HEK293 (cell line): ENCODE data around the gene GTPBP3.

Experiments
- CTCF ChIA-PET: fragments of 350-600 bp; formaldehyde crosslinking; extraction: SDS; loops from one replicate; lab custom pipeline; 2021; ENCODE audit warnings: antibody characterized with exemption; lab: Yijun Ruan, JAX
- POLR2A ChIA-PET: fragments of 300-600 bp; formaldehyde crosslinking; extraction: SDS; loops from one replicate; lab custom pipeline; 2020; ENCODE audit warnings: antibody characterized with exemption, inconsistent platforms; lab: Yijun Ruan, JAX
- H3K27ac ChIP-seq: fragments of 200-500 bp; sonication (Bioruptor generic); 2 replicates; pipeline ENCODE4 v1.5.1; 2014; ENCODE audit warnings: low read depth, low read length, control low read depth, inconsistent platforms; ENCODE audit errors: extremely low read depth
- H3K36me3 ChIP-seq, 2 experiments: fragments of 200-500 bp in 1 of 2; sonication (Bioruptor generic) in 1 of 2; 1 replicate in 1 of 2; 2 replicates in 1 of 2; pipeline ENCODE4 v1.5.1; 2014 to 2017; ENCODE audit warnings: inconsistent platforms in 2 of 2, low read length in 2 of 2; ENCODE audit not compliant: control insufficient read depth in 2 of 2, insufficient read depth in 1 of 2
- H3K4me1 ChIP-seq: fragments of 200-500 bp; sonication (Bioruptor generic); 2 replicates; pipeline ENCODE4 v1.5.1; 2014; ENCODE audit warnings: mild to moderate bottlenecking, low read length, inconsistent platforms; ENCODE audit not compliant: control insufficient read depth, insufficient read depth
- H3K4me3 ChIP-seq: 2 replicates; pipeline ENCODE4 v1.5.1; 2011; ENCODE audit warnings: low read depth, mild to moderate bottlenecking, control low read depth, low read length, moderate library complexity
- H3K9me3 ChIP-seq: fragments of 200-500 bp; sonication (Bioruptor generic); 2 replicates; pipeline ENCODE4 v1.5.1; 2014; ENCODE audit warnings: low read depth, low read length, inconsistent platforms; ENCODE audit not compliant: control insufficient read depth, insufficient read depth
- ATF2 ChIP-seq: fragments of 450-650 bp; formaldehyde crosslinking; IDR thresholded peaks from 2 replicates; pipeline ENCODE4 v1.5.1; 2016; ENCODE audit warnings: missing biosample characterization, missing genetic modification characterization, low read depth
- EGR2 ChIP-seq: fragments of 450-650 bp; formaldehyde crosslinking; IDR thresholded peaks from 2 replicates; pipeline ENCODE4 v1.5.1; 2016; ENCODE audit warnings: low read depth, missing biosample characterization, missing genetic modification characterization
- GLIS2 ChIP-seq: fragments of 450-650 bp; formaldehyde crosslinking; IDR thresholded peaks from 2 replicates; pipeline ENCODE4 v1.5.1; 2016; ENCODE audit warnings: missing biosample characterization, missing genetic modification characterization
- KLF9 ChIP-seq: fragments of 450-650 bp; formaldehyde crosslinking; IDR thresholded peaks from 2 replicates; pipeline ENCODE4 v1.5.1; 2016; ENCODE audit warnings: missing biosample characterization, missing genetic modification characterization, low read depth
- SALL2 ChIP-seq: fragments of 450-650 bp; formaldehyde crosslinking; IDR thresholded peaks from 2 replicates; pipeline ENCODE4 v1.5.0; 2017; ENCODE audit warnings: missing biosample characterization, mild to moderate bottlenecking, missing genetic modification characterization, borderline replicate concordance
- TCF7L2 ChIP-seq: IDR thresholded peaks from 2 replicates; pipeline ENCODE4 v1.6.1; 2011; ENCODE audit warnings: low read depth, mild to moderate bottlenecking, inconsistent platforms, low read length, moderate library complexity, borderline replicate concordance
- TSHZ1 ChIP-seq: fragments of 450-650 bp; formaldehyde crosslinking; IDR thresholded peaks from 2 replicates; pipeline ENCODE4 v1.5.1; 2016; ENCODE audit warnings: missing biosample characterization, missing genetic modification characterization, borderline replicate concordance
- ZBTB21 ChIP-seq: fragments of 450-650 bp; formaldehyde crosslinking; IDR thresholded peaks from 2 replicates; pipeline ENCODE4 v1.5.1; 2017; ENCODE audit warnings: missing biosample characterization, missing genetic modification characterization
- ZBTB49 ChIP-seq: fragments of 450-650 bp; formaldehyde crosslinking; IDR thresholded peaks from 2 replicates; pipeline ENCODE4 v1.5.1; 2016; ENCODE audit warnings: missing biosample characterization, missing genetic modification characterization, low read depth
- ZBTB8A ChIP-seq: fragments of 450-650 bp; formaldehyde crosslinking; IDR thresholded peaks from 2 replicates; pipeline ENCODE4 v1.5.1; 2016; ENCODE audit warnings: missing biosample characterization, missing genetic modification characterization
- ZFP37 ChIP-seq: fragments of 450-650 bp; formaldehyde crosslinking; IDR thresholded peaks from 2 replicates; pipeline ENCODE4 v1.5.1; 2016; ENCODE audit warnings: missing biosample characterization, missing genetic modification characterization
- ZNF132 ChIP-seq: fragments of 450-650 bp; formaldehyde crosslinking; IDR thresholded peaks from 2 replicates; pipeline ENCODE4 v1.5.1; 2017; ENCODE audit warnings: missing biosample characterization, missing genetic modification characterization, borderline replicate concordance
- ZNF335 ChIP-seq: fragments of 450-650 bp; formaldehyde crosslinking; conservative IDR thresholded peaks from 2 replicates; pipeline ENCODE4 v1.5.1; 2016; ENCODE audit warnings: missing biosample characterization, missing genetic modification characterization
- ZNF404 ChIP-seq: fragments of 450-650 bp; formaldehyde crosslinking; IDR thresholded peaks from 2 replicates; pipeline ENCODE4 v1.5.1; 2017; ENCODE audit warnings: missing biosample characterization, missing genetic modification characterization
- ZNF426 ChIP-seq: fragments of 450-650 bp; formaldehyde crosslinking; IDR thresholded peaks from 2 replicates; pipeline ENCODE4 v1.5.1; 2017; ENCODE audit warnings: missing biosample characterization, missing genetic modification characterization, mild to moderate bottlenecking, inconsistent platforms, moderate library complexity
- ZNF529 ChIP-seq: fragments of 450-650 bp; formaldehyde crosslinking; IDR thresholded peaks from 2 replicates; pipeline ENCODE4 v1.5.1; 2017; ENCODE audit warnings: missing genetic modification characterization, missing biosample characterization; ENCODE audit not compliant: insufficient replicate concordance
- ZNF555 ChIP-seq: fragments of 450-650 bp; formaldehyde crosslinking; conservative IDR thresholded peaks from 2 replicates; pipeline ENCODE4 v1.5.1; 2017; ENCODE audit warnings: missing biosample characterization, mild to moderate bottlenecking, missing genetic modification characterization, inconsistent platforms
- ZNF623 ChIP-seq: fragments of 450-650 bp; formaldehyde crosslinking; IDR thresholded peaks from 2 replicates; pipeline ENCODE4 v1.5.1; 2016; ENCODE audit warnings: missing biosample characterization, missing genetic modification characterization
- ZNF654 ChIP-seq: fragments of 450-650 bp; formaldehyde crosslinking; IDR thresholded peaks from 2 replicates; pipeline ENCODE4 v1.5.1; 2016; ENCODE audit warnings: low read depth, missing biosample characterization, missing genetic modification characterization
- ZNF701 ChIP-seq: fragments of 450-650 bp; formaldehyde crosslinking; IDR thresholded peaks from 2 replicates; pipeline ENCODE4 v1.5.1; 2016; ENCODE audit warnings: missing biosample characterization, missing genetic modification characterization
- ZNF707 ChIP-seq: fragments of 450-650 bp; formaldehyde crosslinking; IDR thresholded peaks from 2 replicates; pipeline ENCODE4 v1.5.1; 2016; ENCODE audit warnings: missing biosample characterization, missing genetic modification characterization
- ZNF830 ChIP-seq: fragments of 450-650 bp; IDR thresholded peaks from 2 replicates; pipeline ENCODE4 v1.5.0; 2018; ENCODE audit warnings: missing biosample characterization, missing genetic modification characterization, low read depth, mild to moderate bottlenecking, moderate library complexity
- ZNF837 ChIP-seq: fragments of 450-650 bp; formaldehyde crosslinking; IDR thresholded peaks from 2 replicates; pipeline ENCODE4 v1.5.1; 2016; ENCODE audit warnings: missing biosample characterization, missing genetic modification characterization
- TF ChIP-seq, protein P1 (sequence below): fragments of 450-650 bp; formaldehyde crosslinking; IDR thresholded peaks from 2 replicates; pipeline ENCODE4 v1.5.1; 2016; ENCODE audit warnings: missing biosample characterization, missing genetic modification characterization
- TF ChIP-seq, protein P2 (sequence below): fragments of 450-650 bp; formaldehyde crosslinking; IDR thresholded peaks from 2 replicates; pipeline ENCODE4 v1.5.1; 2017; ENCODE audit warnings: missing biosample characterization, mild to moderate bottlenecking, missing genetic modification characterization, moderate library complexity

GTPBP3 gene

DNA sequence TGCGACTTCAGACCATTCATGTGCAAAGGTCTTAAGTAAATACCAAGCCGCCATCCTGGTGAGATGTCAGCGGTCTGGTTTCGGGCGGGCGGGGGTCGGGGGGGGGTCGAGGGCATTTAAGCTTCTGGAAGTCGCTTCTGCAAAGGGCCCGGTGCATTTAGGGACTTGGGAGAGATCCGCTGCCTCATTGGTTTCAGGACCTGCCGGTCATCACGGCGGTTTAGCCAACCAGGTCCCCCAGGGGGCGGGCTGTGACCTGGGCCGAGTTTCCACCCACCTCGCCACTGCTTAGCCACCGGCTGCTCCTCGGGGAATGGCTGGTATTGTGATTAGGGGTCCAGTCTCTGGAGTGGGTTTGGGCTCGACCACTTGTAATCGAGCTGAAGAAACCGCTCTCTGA is 47.9 kb upstream of the GTPBP3 start (continued):
- TF ChIP-seq TSHZ1 (tag by site-specific recombination) (no peak), ATF2 (no peak), EGR2 (tag by site-specific recombination) (no peak), ZFP37 (tag by site-specific recombination) (no peak), ZNF701 (tag by site-specific recombination) (no peak), KLF9 (no peak), ZNF555 (tag by site-specific recombination) (no peak), ZNF837 (tag by site-specific recombination) (no peak), ZNF707 (no peak), SALL2 (tag by site-specific recombination) (no peak), ZNF426 (no peak), TCF7L2 (no peak), ZNF132 (tag by site-specific recombination) (no peak), ZBTB8A (tag by site-specific recombination) (no peak), ZNF335 (no peak)
- TF ChIP-seq, protein P1, sequence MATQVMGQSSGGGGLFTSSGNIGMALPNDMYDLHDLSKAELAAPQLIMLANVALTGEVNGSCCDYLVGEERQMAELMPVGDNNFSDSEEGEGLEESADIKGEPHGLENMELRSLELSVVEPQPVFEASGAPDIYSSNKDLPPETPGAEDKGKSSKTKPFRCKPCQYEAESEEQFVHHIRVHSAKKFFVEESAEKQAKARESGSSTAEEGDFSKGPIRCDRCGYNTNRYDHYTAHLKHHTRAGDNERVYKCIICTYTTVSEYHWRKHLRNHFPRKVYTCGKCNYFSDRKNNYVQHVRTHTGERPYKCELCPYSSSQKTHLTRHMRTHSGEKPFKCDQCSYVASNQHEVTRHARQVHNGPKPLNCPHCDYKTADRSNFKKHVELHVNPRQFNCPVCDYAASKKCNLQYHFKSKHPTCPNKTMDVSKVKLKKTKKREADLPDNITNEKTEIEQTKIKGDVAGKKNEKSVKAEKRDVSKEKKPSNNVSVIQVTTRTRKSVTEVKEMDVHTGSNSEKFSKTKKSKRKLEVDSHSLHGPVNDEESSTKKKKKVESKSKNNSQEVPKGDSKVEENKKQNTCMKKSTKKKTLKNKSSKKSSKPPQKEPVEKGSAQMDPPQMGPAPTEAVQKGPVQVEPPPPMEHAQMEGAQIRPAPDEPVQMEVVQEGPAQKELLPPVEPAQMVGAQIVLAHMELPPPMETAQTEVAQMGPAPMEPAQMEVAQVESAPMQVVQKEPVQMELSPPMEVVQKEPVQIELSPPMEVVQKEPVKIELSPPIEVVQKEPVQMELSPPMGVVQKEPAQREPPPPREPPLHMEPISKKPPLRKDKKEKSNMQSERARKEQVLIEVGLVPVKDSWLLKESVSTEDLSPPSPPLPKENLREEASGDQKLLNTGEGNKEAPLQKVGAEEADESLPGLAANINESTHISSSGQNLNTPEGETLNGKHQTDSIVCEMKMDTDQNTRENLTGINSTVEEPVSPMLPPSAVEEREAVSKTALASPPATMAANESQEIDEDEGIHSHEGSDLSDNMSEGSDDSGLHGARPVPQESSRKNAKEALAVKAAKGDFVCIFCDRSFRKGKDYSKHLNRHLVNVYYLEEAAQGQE, result no peak

DNA sequence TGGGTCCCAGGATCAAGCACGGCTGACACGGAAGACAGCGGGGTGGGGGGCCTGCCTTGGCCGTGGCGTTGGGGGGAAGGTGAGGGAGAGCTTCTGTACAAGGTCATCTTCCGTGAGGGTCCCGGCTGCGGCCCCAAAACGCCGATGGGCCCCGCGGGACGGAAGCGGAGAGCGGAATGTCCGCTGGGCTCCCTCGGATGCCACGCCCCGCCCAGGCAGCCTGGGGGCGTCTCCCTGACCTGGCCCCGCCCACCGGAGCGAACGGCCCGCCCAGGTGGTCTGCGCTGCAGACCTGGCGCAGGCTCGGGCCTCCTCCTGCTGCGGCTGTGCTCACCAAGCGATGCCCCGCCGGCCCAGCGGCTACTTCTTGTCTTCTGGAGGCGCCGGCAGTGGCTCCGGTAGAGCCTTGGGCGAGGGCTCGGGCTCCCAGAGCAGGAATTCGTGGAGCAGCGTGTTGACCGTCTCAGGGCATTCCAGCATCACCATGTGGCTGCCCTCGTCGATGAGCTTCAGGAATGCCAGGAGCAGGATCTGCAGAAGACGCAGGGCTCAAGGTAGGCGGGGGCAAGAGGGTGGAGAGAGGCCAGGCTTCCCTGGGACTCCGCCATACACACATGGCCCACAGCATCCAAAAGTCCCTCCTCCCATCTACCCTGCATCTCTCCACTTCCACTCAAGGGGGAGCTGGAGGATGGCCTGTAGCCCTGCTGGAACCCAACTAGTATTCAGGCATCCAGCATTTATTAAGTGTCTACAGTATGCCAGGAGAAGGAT is 44.9 kb upstream of the GTPBP3 start:
- Histone ChIP-seq H3K9me3 (no peaks in the 10 kb centered on the region), H3K4me1 (no peaks in the 10 kb centered on the region), H3K4me3 (no peak overlapping the region), H3K27ac (no peak overlapping the region), H3K36me3 (peaks cover 0 to 30% of the 10 kb centered on the region in 2 experiments; a peak in 2 of 3 replicates)
- POLR2A ChIA-PET, result interaction anchor here (0.8 kb wide), 1 partner anchor 41 kb away, joined by 8 read pairs; no protein-coding TSS in a partner anchor
- CTCF ChIA-PET, result interaction anchor here (0.5 to 1.8 kb wide), 5 partner anchors 13 to 136 kb away, joined by 3 to 9 read pairs (median 4); partner anchors contain the start of genes DDA1 and MRPL34
- TF ChIP-seq ZNF623 (no peak), ZNF404 (tag by site-specific recombination) (no peak), ZNF529 (no peak), ZNF654 (peak; percentile 74), ZNF830 (no peak), ZBTB49 (no peak), GLIS2 (tag by site-specific recombination) (no peak), ZBTB21 (tag by site-specific recombination) (no peak)
- TF ChIP-seq, protein P2, sequence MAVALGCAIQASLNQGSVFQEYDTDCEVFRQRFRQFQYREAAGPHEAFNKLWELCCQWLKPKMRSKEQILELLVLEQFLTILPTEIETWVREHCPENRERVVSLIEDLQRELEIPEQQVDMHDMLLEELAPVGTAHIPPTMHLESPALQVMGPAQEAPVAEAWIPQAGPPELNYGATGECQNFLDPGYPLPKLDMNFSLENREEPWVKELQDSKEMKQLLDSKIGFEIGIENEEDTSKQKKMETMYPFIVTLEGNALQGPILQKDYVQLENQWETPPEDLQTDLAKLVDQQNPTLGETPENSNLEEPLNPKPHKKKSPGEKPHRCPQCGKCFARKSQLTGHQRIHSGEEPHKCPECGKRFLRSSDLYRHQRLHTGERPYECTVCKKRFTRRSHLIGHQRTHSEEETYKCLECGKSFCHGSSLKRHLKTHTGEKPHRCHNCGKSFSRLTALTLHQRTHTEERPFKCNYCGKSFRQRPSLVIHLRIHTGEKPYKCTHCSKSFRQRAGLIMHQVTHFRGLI (tag by site-specific recombination), result no peak
